22Rv1 (cell line): ENCODE results near the gene FAM43A.

ENCODE experiments used
- H3K27ac ChIP-seq: fragments of 450-650 bp; 2 replicates; pipeline ENCODE4 v1.5.1; 2017
- CTCF ChIP-seq: fragments of 450-650 bp; IDR thresholded peaks from 2 replicates; pipeline ENCODE4 v1.5.1; 2017; ENCODE audit warnings: mild to moderate bottlenecking
- ZFX ChIP-seq: fragments of 450-650 bp; IDR thresholded peaks from 2 replicates; pipeline ENCODE4 v1.6.1; 2017; ENCODE audit warnings: antibody characterized with exemption, borderline replicate concordance

FAM43A gene

GRCh38 chr3:194675680-194676079 lies 10.0 kb upstream of the FAM43A start:
- H3K27ac ChIP-seq, result no peak overlapping the region
- TF ChIP-seq CTCF, result no peak
- TF ChIP-seq ZFX, result no peak

DNA sequence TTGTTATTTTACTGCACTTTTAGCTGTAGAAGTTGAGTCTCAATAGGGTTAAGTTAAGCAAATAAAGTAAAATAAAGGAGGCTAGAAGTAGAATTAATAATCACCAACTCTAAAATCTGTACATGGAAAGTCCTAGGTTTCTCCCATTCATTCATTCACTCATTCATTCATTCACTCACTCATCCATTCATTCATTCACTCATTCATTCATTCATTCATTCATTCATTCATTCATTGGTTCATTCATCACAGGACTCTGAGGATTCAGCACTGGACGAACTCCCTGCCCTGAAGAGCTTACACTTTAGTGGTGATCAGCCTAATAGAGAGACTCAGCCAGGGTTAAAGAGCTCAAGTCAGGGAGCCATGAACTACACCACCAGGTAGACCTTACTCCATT lies 9.2 kb upstream of the FAM43A start:
- TF ChIP-seq ZFX, result no peak
- TF ChIP-seq CTCF, result no peak
- H3K27ac ChIP-seq, result no peak overlapping the region

DNA sequence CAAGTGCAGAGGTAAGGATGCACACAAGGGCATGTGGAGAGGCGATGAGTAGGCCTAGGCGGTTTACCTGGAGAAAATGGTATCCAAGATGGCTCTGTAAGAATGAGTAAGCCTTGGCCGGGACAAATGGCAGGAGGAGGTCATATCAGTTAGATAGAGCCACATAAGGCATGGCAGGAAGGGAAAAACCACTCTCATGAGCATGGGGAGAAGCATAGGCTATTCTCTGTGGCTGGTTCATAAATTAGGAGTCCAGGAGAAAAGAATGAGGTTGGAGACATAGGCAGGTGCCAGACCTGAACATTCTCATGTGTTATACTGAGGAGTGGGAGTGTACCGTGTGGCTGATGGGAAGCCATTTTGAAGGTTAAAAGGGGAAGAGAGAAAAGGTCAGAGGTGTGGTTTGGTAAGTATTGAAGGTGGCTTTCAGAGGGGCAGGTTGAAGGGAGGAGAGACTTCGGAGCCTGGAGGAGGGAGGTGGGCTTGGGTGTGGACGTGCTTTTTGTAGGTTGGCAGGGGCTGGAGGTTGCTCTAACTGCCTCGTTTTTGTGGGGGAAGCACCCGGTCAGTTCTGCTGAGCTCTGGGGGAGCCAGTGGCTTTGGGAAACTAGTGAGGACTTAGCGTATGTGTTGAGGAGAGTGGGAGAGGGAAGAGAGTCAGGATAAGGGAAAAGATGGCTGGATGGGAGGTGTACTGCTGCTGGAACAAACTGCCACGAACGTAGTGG lies 4.6 kb upstream of the FAM43A start:
- no peak for TF ChIP-seq ZFX
- TF ChIP-seq CTCF, result no peak
- no peak overlapping the region for H3K27ac ChIP-seq

- no peak overlapping the region for H3K27ac ChIP-seq
- no peak for TF ChIP-seq CTCF
- TF ChIP-seq ZFX, result no peak
These were observed 3.4 kb upstream of the FAM43A start for GRCh38 chr3:194682189-194682693.

- H3K27ac ChIP-seq, result no peak overlapping the region
These were observed 2.9 kb upstream of the FAM43A start for GRCh38 chr3:194682694-194683310.

GRCh38 chr3:194683380-194683779 lies 2.3 kb upstream of the FAM43A start:
- TF ChIP-seq ZFX (no peak), CTCF (no peak)
- no peak overlapping the region for H3K27ac ChIP-seq

More at GRCh38 chr3:194682694-194683310, 2.9 kb upstream of the FAM43A start:
- no peak for TF ChIP-seq ZFX
- peak; percentile 84 for TF ChIP-seq CTCF
